NCI-H82 treated with DMSO at 0.1 percent for 48 hours (cell line): Measurements from ENCODE around the gene MPRIP.
A peak's percentile ranks its signal among the peaks of the same experiment; 100 is the strongest.

Experiments
- DNase-seq: peaks from one replicate; lab custom pipeline; 2025; ENCODE audit not compliant: unreplicated experiment; lab: John Stamatoyannopoulos, UW

Gene MPRIP

GRCh38 chr17:17028059-17028877, 14.0 kb upstream of the MPRIP start:
- peak; percentile 74 for DNase-seq

- DNase-seq = peak; percentile 99
Measured at GRCh38 chr17:17028878-17029535, 13.2 kb upstream of the MPRIP start.

DNA sequence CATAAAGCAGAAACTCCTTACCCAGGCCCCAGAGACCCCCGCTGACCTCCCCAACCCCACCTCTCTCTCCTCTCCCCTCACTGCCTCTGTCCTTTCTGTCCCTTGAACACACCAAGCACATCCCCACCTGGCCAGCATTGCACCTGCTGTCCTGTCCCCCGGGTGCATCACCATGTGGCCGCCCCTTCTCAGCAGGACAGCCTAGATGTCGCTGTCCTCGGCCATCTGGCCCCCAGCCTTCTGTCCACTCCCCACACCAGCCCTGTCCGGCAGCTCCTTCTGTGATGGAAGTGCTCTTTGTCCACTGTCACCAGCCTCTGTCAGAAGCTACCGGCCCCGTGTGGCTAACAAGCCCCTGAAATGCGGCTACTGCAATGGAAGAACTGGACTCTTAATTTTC, 12.3 kb upstream of the MPRIP start:
- DNase-seq = no peak

GRCh38 chr17:17030515-17031211, 11.6 kb upstream of the MPRIP start:
- no peak for DNase-seq

DNA sequence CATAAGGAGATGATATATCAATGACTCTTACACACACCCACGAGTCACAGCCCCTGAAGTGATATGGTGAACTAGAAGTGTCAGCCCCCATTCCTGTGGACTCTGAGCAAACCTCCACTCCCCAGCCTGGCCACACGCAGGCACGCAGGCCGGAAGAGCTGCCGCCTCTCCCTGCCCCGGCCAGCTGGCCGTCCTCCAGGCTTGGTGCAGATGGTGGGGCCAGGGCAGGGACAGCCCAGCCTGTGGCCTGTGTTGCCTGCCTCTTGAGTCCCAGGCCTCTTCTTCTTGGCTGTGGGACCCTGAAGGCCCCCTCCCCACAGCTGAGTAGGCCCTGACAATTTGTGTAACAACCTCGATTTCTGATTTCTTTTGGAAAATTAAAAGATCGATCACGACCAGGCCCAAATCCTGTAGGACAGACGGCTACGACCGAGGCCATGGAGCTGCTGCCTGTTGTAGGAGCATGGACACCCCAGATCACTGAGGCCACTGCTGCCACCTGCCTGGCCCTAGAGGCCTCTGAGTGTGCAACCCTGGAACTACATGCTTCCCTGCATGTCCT, 10.0 kb upstream of the MPRIP start:
- no peak for DNase-seq

GRCh38 chr17:17033466-17033865, 8.8 kb upstream of the MPRIP start:
- DNase-seq = no peak

GRCh38 chr17:17034026-17034425, 8.2 kb upstream of the MPRIP start:
- DNase-seq = no peak

- no peak for DNase-seq
Measured at GRCh38 chr17:17034496-17035075, 7.7 kb upstream of the MPRIP start.

DNA sequence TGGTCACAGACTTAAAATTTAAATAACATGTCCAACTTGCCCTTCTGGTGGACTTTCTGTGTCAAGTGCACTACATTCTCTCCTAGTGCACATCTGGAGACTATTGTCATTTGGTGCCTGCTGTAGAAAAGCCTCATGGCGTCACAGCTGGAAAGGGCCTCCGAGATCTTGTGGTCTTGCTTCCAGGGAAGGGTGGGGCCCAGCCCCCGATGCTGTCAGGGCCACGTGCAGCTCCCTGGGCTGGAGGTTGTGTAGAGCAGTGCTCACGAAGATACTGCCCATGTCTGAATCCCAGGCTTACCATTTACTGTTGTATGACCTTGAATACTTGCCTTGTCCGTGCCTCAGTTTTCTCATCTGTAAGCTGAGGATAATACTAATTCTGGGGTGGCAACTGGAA, 6.8 kb upstream of the MPRIP start:
- DNase-seq = no peak

- DNase-seq = no peak
Measured at GRCh38 chr17:17035920-17036523, 6.2 kb upstream of the MPRIP start.

- no peak for DNase-seq
Measured at GRCh38 chr17:17036524-17036998, 5.7 kb upstream of the MPRIP start.

- no peak for DNase-seq
Measured at GRCh38 chr17:17039911-17040310, 2.3 kb upstream of the MPRIP start.

DNA sequence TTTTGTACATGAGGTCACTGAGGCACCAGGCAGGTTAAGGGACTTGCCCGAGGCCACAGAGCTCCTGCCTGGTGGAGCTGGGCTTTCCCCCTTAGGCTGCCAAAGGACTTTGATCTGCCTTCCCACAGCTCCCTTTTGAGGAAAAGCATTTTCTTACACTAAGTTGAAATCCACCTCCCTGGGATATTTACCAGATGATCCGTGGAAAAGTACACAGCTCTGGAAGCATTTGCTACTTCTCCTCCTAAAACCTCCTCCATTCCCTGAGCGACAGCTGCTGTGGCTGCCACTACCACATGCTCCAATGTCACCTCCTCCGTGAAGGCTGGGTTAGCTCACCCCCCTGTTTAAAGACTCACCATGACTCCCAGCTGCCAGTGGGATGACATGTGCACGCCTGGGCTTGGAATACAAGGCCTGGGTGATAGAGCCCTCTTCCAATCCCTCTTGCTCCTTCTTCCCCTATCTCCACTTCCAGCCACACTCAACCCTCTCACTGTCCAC, 1.2 kb upstream of the MPRIP start:
- DNase-seq = peak; percentile 90

DNA sequence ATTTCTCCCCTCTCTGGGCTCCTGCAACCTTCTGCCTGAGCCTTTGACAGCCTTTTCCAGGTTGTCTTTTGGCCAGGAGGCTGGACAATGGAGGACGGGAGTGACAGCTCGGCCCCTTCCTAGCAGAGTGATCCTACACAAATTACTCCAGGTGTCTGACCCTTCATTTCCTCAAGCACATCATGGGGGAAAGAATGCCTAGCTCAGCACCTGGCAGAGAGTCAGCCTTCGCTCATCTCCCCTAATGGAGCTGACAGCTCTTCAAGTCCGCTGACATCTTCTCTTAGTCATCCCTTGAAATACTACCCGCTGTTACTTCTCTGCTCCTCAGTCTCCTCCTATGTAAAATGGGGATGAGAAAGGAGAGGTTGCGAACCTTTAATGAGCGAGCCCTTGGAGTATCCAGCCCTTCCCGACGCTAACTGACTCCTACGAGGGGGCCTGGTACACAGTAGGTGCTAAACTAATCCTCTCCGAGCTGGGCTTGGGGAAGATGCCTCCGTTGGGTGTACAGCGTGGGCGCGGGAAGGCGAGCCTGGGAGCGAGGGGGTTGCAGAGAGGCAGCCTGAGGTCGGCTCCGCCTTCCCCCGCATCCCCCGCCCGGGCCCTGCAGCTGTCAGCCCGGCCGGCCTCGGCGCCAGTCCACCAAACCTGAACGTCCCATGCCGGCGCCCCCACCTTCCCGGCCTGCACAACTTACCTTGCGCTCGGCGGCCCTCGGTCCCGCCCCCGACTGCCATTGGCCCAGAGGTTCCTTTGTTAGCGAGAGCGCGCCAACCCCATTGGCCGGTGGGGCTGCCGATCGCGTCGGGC, 480 bp upstream of the MPRIP start:
- peak; percentile 98 for DNase-seq

DNA sequence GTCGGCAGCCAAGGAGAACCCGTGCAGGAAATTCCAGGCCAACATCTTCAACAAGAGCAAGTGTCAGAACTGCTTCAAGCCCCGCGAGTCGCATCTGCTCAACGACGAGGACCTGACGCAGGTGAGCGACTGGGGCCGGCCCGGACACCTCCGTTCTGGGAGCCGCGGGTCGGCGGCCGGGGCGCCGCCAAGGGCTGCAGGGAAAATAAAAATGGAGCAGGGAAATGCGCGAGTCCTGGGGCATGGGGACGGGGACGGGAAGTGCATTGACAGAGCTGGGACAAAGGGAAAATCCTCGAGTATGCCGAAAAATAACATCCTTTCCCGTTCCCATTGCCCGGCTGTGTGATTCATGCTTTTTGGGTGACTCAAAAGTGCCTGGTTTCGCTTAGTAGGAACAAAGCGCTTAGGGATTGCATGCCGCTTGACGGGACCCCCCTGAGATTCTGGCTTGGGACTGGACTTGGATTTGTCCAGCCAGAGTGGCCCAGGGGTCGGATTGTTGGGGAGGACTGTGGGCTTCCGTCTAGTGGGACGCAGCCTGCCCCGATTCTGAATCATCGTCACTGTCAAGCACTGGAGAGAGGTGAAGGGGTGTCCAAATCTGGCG, 699 bp downstream of the MPRIP start:
- DNase-seq = no peak

DNA sequence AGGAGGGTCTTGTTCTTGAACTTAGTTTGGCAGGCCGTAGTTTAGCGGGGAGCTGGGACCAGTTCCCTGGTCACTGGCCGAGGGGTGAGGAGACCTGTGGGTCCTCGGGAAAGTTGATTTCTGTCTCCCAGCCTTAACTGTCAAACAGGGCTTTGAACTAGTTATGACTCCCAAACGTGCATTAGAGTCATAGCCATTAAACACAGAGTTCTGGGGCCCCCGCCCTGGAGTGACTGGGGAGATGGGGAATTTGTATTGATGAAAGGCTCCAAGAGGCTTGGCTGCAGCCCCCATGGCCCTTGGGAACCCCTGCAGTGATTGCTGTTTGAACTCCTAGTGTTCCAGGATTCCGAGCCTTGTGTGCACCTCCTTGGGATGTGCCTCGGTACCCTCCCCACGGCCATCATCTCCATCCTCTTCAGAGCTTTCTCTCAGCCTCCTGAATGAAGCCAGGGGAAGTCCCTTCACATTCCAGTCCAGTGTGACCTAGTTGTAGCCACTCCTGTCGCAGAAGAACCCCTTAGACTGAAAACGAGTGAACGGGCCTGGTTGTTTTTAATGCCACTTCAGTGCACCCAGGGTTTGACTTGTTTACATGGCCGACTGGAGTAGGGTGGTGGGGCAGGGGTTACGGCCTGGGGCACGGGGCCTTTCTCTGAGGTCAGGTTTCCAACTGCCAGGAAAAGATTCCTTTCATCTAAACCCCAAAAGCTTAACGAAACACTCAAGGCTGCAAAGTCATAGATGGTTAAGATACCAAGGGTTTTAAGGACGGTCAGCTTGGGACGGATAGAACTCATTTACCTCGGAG, 1.4 kb downstream of the MPRIP start:
- no peak for DNase-seq

DNA sequence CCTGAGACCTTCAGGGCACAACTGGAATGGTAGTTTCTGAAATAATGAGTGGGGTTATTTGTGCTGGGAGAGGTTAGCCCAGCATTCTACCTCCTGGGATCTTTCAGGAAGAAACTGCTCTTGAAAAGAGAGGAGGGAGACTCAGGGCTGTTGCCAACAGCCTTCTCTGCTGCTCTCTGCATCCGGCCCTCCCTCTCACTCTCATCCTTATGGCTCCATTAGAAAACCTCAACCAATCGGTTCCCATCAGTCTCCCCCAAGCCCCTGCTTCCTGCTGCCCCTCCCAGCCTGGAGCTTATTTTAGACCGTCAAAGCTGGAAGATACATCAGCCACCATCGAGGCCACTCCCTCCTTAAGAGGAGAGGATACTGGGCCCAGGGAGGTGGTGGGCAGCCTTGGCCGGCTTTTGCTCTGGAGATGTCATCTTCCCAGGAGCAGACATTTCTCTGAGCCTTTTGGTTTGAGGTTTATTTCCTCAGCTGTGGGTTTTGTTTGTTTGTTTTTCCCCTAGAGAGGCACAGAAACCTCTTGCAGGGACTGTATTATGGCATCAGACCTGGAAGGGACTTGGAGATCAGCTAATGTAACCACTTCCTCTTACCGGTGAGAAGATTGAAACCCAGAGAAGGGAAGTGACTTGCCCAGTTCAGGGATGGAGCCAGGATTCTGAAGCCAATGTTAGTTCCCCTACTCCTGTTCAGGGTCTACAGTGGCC, 2.7 kb downstream of the MPRIP start:
- peak; percentile 77 for DNase-seq

DNA sequence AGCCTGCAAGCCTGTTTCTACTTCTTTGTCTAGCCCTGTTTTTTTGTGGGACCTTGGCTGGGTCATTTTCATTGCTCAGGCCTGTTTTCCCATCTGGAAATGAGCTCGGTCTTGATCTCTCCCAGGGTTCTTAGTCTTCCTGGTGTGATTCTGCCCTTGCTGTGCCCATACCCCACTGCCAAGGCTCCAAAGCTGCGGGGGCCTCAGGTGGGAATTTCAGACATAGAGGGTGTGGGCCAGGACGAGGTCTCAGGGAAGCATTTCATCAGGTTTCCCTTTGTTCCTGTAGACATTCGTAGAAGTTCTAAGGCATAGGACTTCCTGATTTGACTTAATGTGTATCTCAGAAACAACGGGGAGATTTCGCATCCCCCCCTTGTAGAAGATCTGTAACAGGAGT, 5.8 kb downstream of the MPRIP start:
- DNase-seq = no peak
